RWPE2 (cell line): Measurements from ENCODE around the gene S1PR3.

Experiments used
- ATAC-seq: fragments of 200-7000 bp; cut with Tn5 transposase; 3 replicates; pipeline ENCODE4 v1.9.1; 2021; ENCODE audit warnings: low read depth
- DNase-seq: peaks from one replicate; pipeline ENCODE4 v3.0.0-alpha.2; 2020; ENCODE audit warnings: low spot score
- H3K27ac ChIP-seq: fragments of 450-650 bp; 2 replicates; pipeline ENCODE4 v1.5.1; 2017; ENCODE audit warnings: mild to moderate bottlenecking; ENCODE audit not compliant: poor library complexity, severe bottlenecking
- H3K27me3 ChIP-seq: fragments of 250-450 bp; sonication (Bioruptor Pico); 2 replicates; pipeline ENCODE4 v1.5.1; 2021; ENCODE audit warnings: mild to moderate bottlenecking, moderate library complexity; ENCODE audit not compliant: insufficient read depth, poor library complexity, severe bottlenecking
- H3K36me3 ChIP-seq: fragments of 250-450 bp; sonication (Bioruptor Pico); 2 replicates; pipeline ENCODE4 v1.5.1; 2020; ENCODE audit warnings: low read depth, mild to moderate bottlenecking, moderate library complexity
- H3K4me1 ChIP-seq: fragments of 250-450 bp; sonication (Bioruptor Pico); 2 replicates; pipeline ENCODE4 v1.5.1; 2021; ENCODE audit warnings: mild to moderate bottlenecking, moderate library complexity; ENCODE audit not compliant: insufficient read depth, poor library complexity, severe bottlenecking
- H3K4me3 ChIP-seq: fragments of 250-450 bp; sonication (Bioruptor Pico); 2 replicates; pipeline ENCODE4 v1.5.1; 2021; ENCODE audit warnings: mild to moderate bottlenecking, moderate library complexity; ENCODE audit not compliant: severe bottlenecking
- H3K9me3 ChIP-seq: fragments of 250-450 bp; sonication (Bioruptor Pico); 2 replicates; pipeline ENCODE4 v1.5.1; 2021; ENCODE audit warnings: mild to moderate bottlenecking, moderate library complexity; ENCODE audit not compliant: severe bottlenecking
- TF ChIP-seq, protein P1 (sequence below): fragments of 450-650 bp; IDR thresholded peaks from one replicate; pipeline ENCODE4 v1.5.1; 2017; ENCODE audit warnings: mild to moderate bottlenecking, moderate library complexity; ENCODE audit not compliant: poor library complexity, severe bottlenecking

Gene S1PR3

DNA sequence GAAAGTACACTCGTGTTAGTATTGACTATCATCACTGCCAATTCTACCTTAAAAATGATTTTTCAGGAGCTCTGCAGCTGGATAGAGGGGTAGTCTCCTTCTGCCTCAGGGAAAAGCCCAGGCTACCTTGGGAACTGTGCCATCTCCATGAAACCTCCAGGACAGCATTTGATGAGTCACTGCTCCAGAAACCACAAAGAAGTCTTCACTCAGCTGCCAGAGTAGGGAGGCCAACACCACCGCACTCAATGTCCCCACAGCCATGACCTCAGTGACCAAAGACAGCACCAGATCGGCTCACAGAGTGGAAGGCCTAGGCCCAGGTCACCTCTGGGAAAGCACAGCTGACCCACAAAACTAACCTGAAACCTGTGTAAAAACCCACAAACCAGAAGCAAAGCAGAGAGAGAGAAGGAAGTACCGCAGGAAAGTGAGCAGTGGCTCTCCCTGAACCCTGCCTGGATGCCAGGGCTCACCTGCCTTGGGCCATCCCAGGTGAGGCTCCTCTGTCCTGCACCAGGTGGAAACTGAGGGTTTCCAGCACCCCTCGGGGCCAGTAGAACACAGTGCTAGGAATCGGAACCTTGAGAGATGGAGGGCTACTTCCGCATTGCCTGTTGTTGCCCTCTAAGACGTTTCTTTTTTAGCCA lies 30.0 kb downstream of the S1PR3 start:
- DNase-seq (no peak), ATAC-seq (peak; percentile 85)
- TF ChIP-seq, protein P1, sequence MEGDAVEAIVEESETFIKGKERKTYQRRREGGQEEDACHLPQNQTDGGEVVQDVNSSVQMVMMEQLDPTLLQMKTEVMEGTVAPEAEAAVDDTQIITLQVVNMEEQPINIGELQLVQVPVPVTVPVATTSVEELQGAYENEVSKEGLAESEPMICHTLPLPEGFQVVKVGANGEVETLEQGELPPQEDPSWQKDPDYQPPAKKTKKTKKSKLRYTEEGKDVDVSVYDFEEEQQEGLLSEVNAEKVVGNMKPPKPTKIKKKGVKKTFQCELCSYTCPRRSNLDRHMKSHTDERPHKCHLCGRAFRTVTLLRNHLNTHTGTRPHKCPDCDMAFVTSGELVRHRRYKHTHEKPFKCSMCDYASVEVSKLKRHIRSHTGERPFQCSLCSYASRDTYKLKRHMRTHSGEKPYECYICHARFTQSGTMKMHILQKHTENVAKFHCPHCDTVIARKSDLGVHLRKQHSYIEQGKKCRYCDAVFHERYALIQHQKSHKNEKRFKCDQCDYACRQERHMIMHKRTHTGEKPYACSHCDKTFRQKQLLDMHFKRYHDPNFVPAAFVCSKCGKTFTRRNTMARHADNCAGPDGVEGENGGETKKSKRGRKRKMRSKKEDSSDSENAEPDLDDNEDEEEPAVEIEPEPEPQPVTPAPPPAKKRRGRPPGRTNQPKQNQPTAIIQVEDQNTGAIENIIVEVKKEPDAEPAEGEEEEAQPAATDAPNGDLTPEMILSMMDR: no peak
- Histone ChIP-seq H3K9me3 (no peaks in the 10 kb centered on the region), H3K27me3 (no peaks in the 10 kb centered on the region), H3K36me3 (no peaks in the 10 kb centered on the region), H3K4me3 (no peak overlapping the region), H3K27ac (no peak overlapping the region), H3K4me1 (peaks cover 4% of the 10 kb centered on the region)

GRCh38 chr9:89022001-89022759 lies 30.9 kb downstream of the S1PR3 start:
- no peak for DNase-seq
- TF ChIP-seq, protein P1: no peak
- H3K4me3 ChIP-seq: no peak overlapping the region
- H3K36me3 ChIP-seq: no peaks in the 10 kb centered on the region
- no peak for ATAC-seq
- peaks cover 4% of the 10 kb centered on the region for H3K4me1 ChIP-seq
- H3K27ac ChIP-seq: no peak overlapping the region
- H3K9me3 ChIP-seq: no peaks in the 10 kb centered on the region
- no peaks in the 10 kb centered on the region for H3K27me3 ChIP-seq

- H3K36me3 ChIP-seq: no peaks in the 10 kb centered on the region
- no peak overlapping the region for H3K27ac ChIP-seq
- no peak overlapping the region for H3K4me3 ChIP-seq
- no peak for ATAC-seq
- no peak for DNase-seq
- H3K9me3 ChIP-seq: no peaks in the 10 kb centered on the region
- peaks cover 4% of the 10 kb centered on the region for H3K4me1 ChIP-seq
- no peaks in the 10 kb centered on the region for H3K27me3 ChIP-seq
- TF ChIP-seq, protein P1: no peak
Observed at GRCh38 chr9:89022902-89023301, 31.6 kb downstream of the S1PR3 start.

GRCh38 chr9:89023740-89024139 lies 32.5 kb downstream of the S1PR3 start:
- no peak for ATAC-seq
- no peak for DNase-seq
- Histone ChIP-seq H3K27me3 (no peaks in the 10 kb centered on the region), H3K4me1 (peaks cover 4% of the 10 kb centered on the region), H3K36me3 (no peaks in the 10 kb centered on the region), H3K27ac (no peak overlapping the region), H3K9me3 (no peaks in the 10 kb centered on the region), H3K4me3 (no peak overlapping the region)
- TF ChIP-seq, protein P1: no peak

GRCh38 chr9:89024727-89025126 lies 33.5 kb downstream of the S1PR3 start:
- H3K27me3 ChIP-seq: no peaks in the 10 kb centered on the region
- no peaks in the 10 kb centered on the region for H3K36me3 ChIP-seq
- ATAC-seq (no peak), DNase-seq (no peak)
- H3K9me3 ChIP-seq: peaks cover 4% of the 10 kb centered on the region
- H3K27ac ChIP-seq: no peak overlapping the region
- TF ChIP-seq, protein P1: no peak
- H3K4me3 ChIP-seq: no peak overlapping the region
- H3K4me1 ChIP-seq: peaks cover 4% of the 10 kb centered on the region
